ENCODE measurements around the gene SLC7A1.

- TF ChIP-seq CTCF (IDR thresholded peaks at IDR 0.05; ENCODE audit: low read depth, low read length, poor library complexity, severe bottlenecking) (no peak), EZH2phosphoT487 (IDR thresholded peaks at IDR 0.05; ENCODE audit: borderline replicate concordance, low read length) (no peak)
These were observed 89.5 kb downstream of the SLC7A1 start for GRCh38 chr13:29505950-29506349.

All from DOHH2 (cell line).